B cell (primary cell): Measurements from ENCODE around the gene RNF217. TPM values are rescaled to one million over a fixed set of nuclear protein-coding genes. Genes with fewer than 3 reads are reported as not detected.

Experiments
- ATAC-seq: fragments of 200-7000 bp; cut with Tn5 transposase; one replicate; pipeline ENCODE4 v1.10.0; 2021; ENCODE audit warnings: low read depth, mild to moderate bottlenecking, moderate number of reproducible peaks, moderate library complexity
- CTCF ChIA-PET: fragments of 350-600 bp; sonication (Branson Sonifier 250); formaldehyde crosslinking; loops from one replicate; lab custom pipeline; 2021; ENCODE audit warnings: antibody characterized with exemption, inconsistent platforms; lab: Charles Lee
- POLR2A ChIA-PET: fragments of 350-600 bp; sonication (Branson Sonifier 250); formaldehyde crosslinking; loops from one replicate; lab custom pipeline; 2021; ENCODE audit warnings: antibody characterized with exemption; lab: Charles Lee
- DNase-seq: peaks from one replicate; pipeline ENCODE4 v3.0.0; 2013
- H2AFZ ChIP-seq: 2 replicates; pipeline ENCODE4 v1.6.1; 2012; ENCODE audit warnings: mild to moderate bottlenecking, low read depth, low read length; ENCODE audit not compliant: insufficient read depth, poor library complexity, severe bottlenecking
- H3K27ac ChIP-seq, 2 donors: 1 replicate in 1 of 2; 2 replicates in 1 of 2; pipeline ENCODE4 v1.5.1; 2012 to 2013; ENCODE audit warnings: low read length in 2 of 2, mild to moderate bottlenecking in 2 of 2, moderate library complexity in 1 of 2
- H3K27me3 ChIP-seq, 4 experiments: fragments of 200-600 bp in 1 of 4; sonication (generic) in 1 of 4; replicated peaks in 1 of 4; 1 replicate in 2 of 4; 2 replicates in 2 of 4; pipeline versions ENCODE4 v1.6.1 to v1.7.0; 2013 to 2016; ENCODE audit warnings: low read length in 3 of 4, mild to moderate bottlenecking in 2 of 4, mixed read lengths in 1 of 4, moderate library complexity in 1 of 4; ENCODE audit not compliant: insufficient read depth in 4 of 4, control insufficient read depth in 3 of 4; ENCODE audit errors: control extremely low read depth in 1 of 4
- H3K36me3 ChIP-seq, 2 experiments: replicated peaks in 1 of 2; 1 replicate in 1 of 2; 2 replicates in 1 of 2; pipeline versions ENCODE4 v1.6.1 to v1.7.1; 2013; ENCODE audit warnings: low read length in 1 of 2; ENCODE audit not compliant: insufficient read depth in 2 of 2, control insufficient read depth in 1 of 2; ENCODE audit errors: control extremely low read depth in 1 of 2, extremely low read depth in 1 of 2
- H3K4me1 ChIP-seq, 2 donors: fragments of 200-600 bp in 1 of 2; sonication (generic) in 1 of 2; 1 replicate in 1 of 2; 2 replicates in 1 of 2; pipeline versions ENCODE4 v1.5.1 to v1.6.1; 2013 to 2017; ENCODE audit warnings: low read length in 2 of 2; ENCODE audit not compliant: control insufficient read depth in 2 of 2, insufficient read depth in 2 of 2
- H3K4me2 ChIP-seq: replicated peaks from 2 replicates; pipeline ENCODE3; 2012; ENCODE audit warnings: mild to moderate bottlenecking, low read depth, low read length; ENCODE audit not compliant: poor library complexity, severe bottlenecking
- H3K4me3 ChIP-seq, 5 experiments: fragments of 200-600 bp in 1 of 5; sonication (generic) in 1 of 5; 1 replicate in 3 of 5; 2 replicates in 2 of 5; pipeline versions ENCODE4 v1.5.1 to v1.7.0; 2011 to 2016; ENCODE audit warnings: low read length in 4 of 5, mild to moderate bottlenecking in 4 of 5, low read depth in 2 of 5, control low read depth in 1 of 5, moderate library complexity in 1 of 5; ENCODE audit not compliant: insufficient read depth in 1 of 5; ENCODE audit errors: control extremely low read depth in 1 of 5, extremely low read depth in 1 of 5
- H3K79me2 ChIP-seq: fragments of 200-600 bp; sonication (generic); one replicate; pipeline ENCODE4 v1.6.0; 2016; ENCODE audit warnings: low read length; ENCODE audit not compliant: control insufficient read depth, insufficient read depth
- H3K9ac ChIP-seq: fragments of 200-600 bp; sonication (generic); 2 replicates; pipeline ENCODE4 v1.6.1; 2017; ENCODE audit warnings: mild to moderate bottlenecking, low read length, moderate library complexity
- H3K9me3 ChIP-seq, 3 donors: one replicate each; pipeline versions ENCODE4 v1.6.1 to v1.7.1; 2013; ENCODE audit warnings: low read length in 2 of 3; ENCODE audit not compliant: control insufficient read depth in 2 of 3, insufficient read depth in 1 of 3; ENCODE audit errors: control extremely low read depth in 1 of 3
- H4K20me1 ChIP-seq: 2 replicates; pipeline ENCODE4 v1.6.0; 2012; ENCODE audit warnings: mild to moderate bottlenecking, low read length; ENCODE audit not compliant: insufficient read depth, control insufficient read depth, poor library complexity, severe bottlenecking
- H3K27ac Mint-ChIP-seq: one replicate; pipeline ENCODE4 v1.8.0; 2021; ENCODE audit warnings: mixed read lengths
- H3K27me3 Mint-ChIP-seq: one replicate; pipeline ENCODE4 v1.8.0; 2021; ENCODE audit warnings: mixed read lengths
- H3K4me1 Mint-ChIP-seq: one replicate; pipeline ENCODE4 v1.8.0; 2021; ENCODE audit warnings: mixed read lengths
- H3K4me3 Mint-ChIP-seq: one replicate; pipeline ENCODE4 v1.8.0; 2021; ENCODE audit warnings: mixed read lengths
- H3K9me3 Mint-ChIP-seq: one replicate; pipeline ENCODE4 v1.8.0; 2022; ENCODE audit warnings: mixed read lengths; ENCODE audit not compliant: insufficient read depth
- EZH2 ChIP-seq: IDR thresholded peaks from 2 replicates; pipeline ENCODE4 v1.6.1; 2012; ENCODE audit warnings: borderline replicate concordance, low read depth, mild to moderate bottlenecking, moderate library complexity, low read length; ENCODE audit not compliant: insufficient read depth, poor library complexity, severe bottlenecking
- WGBS: methylation state at CpG from one replicate; pipeline ENCODE4 v1.1.5; 2013; ENCODE audit warnings: missing lambda C conversion rate; ENCODE audit not compliant: insufficient coverage; 5-methylcytosine and 5-hydroxymethylcytosine counted together
- intact Hi-C: fragments of 100-400 bp; cut with micrococcal nuclease; formaldehyde crosslinking; loops from one replicate; pipeline ENCODE4 v1.10.0; 2022
- polyA plus RNA-seq: library from polyadenylated mRNA; depleted of rRNA; stranded (reverse); fragments of >200 nt; gene quantifications from 2 replicates; pipeline ENCODE4 v1.2.3, GENCODE V29; 2012
- total RNA-seq, 2 donors: library from RNA; stranded (reverse); fragments of 120-200 nt in 1 of 2; gene quantifications; 1 replicate in 1 of 2; 2 replicates in 1 of 2; pipeline versions ENCODE4 v1.2.3 to v1.2.4, GENCODE V29; 2013 to 2022
- TF ChIP-seq, protein P1 (sequence below): fragments of 200-600 bp; IDR thresholded peaks from one replicate; pipeline ENCODE4 v1.8.0; 2022; ENCODE audit warnings: antibody characterized with exemption, mild to moderate bottlenecking

RNF217 gene
- total and polyA plus RNA-seq, 2 donors (not counting 1 experiment from before 2014, with no cell fraction given), result 0.03 TPM; not detected in 1

- Histone ChIP-seq H3K9me3 (no peaks in the 10 kb centered on the region), H3K27ac (no peak overlapping the region), H3K9ac (no peak overlapping the region), H3K79me2 (no peaks in the 10 kb centered on the region), H3K4me2 (no peak overlapping the region), H4K20me1 (no peaks in the 10 kb centered on the region), H2AFZ (no peak overlapping the region), H3K27me3 (no peaks in the 10 kb centered on the region), H3K36me3 (no peaks in the 10 kb centered on the region), H3K4me3 (no peak overlapping the region), H3K4me1 (no peaks in the 10 kb centered on the region)
- no CpG with 5 or more reads among the region's 3 CpGs for WGBS
- ATAC-seq, result no peak
- ChIA-PET POLR2A (no interaction called here), CTCF (no interaction called here)
- no peaks in the 10 kb centered on the region for H3K9me3 Mint-ChIP-seq
- no peaks in the 10 kb centered on the region for H3K4me1 Mint-ChIP-seq
- intact Hi-C loops, result no loop called here
- no peak overlapping the region for H3K27ac Mint-ChIP-seq
- H3K4me3 Mint-ChIP-seq, result no peak overlapping the region
- H3K27me3 Mint-ChIP-seq, result no peaks in the 10 kb centered on the region
- TF ChIP-seq, protein P1, sequence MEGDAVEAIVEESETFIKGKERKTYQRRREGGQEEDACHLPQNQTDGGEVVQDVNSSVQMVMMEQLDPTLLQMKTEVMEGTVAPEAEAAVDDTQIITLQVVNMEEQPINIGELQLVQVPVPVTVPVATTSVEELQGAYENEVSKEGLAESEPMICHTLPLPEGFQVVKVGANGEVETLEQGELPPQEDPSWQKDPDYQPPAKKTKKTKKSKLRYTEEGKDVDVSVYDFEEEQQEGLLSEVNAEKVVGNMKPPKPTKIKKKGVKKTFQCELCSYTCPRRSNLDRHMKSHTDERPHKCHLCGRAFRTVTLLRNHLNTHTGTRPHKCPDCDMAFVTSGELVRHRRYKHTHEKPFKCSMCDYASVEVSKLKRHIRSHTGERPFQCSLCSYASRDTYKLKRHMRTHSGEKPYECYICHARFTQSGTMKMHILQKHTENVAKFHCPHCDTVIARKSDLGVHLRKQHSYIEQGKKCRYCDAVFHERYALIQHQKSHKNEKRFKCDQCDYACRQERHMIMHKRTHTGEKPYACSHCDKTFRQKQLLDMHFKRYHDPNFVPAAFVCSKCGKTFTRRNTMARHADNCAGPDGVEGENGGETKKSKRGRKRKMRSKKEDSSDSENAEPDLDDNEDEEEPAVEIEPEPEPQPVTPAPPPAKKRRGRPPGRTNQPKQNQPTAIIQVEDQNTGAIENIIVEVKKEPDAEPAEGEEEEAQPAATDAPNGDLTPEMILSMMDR, result no peak
- TF ChIP-seq EZH2, result no peak
- DNase-seq, result no peak
Measured at GRCh38 chr6:125136378-125136777, 174.1 kb downstream of the RNF217 start.

GRCh38 chr6:125138083-125138482, 175.8 kb downstream of the RNF217 start:
- H4K20me1 ChIP-seq, result no peaks in the 10 kb centered on the region
- ChIA-PET POLR2A (no interaction called here), CTCF (interaction anchor here (0.7 kb wide), 1 partner anchor 17 kb away, joined by 5 read pairs; no protein-coding TSS in a partner anchor)
- H3K4me3 ChIP-seq, result no peak overlapping the region
- no peaks in the 10 kb centered on the region for H3K79me2 ChIP-seq
- no peak overlapping the region for H2AFZ ChIP-seq
- no peak overlapping the region for H3K4me2 ChIP-seq
- ATAC-seq (no peak), DNase-seq (no peak)
- intact Hi-C loops, result no loop called here
- Mint-ChIP-seq H3K9me3 (no peaks in the 10 kb centered on the region), H3K27me3 (no peaks in the 10 kb centered on the region), H3K4me3 (no peak overlapping the region), H3K27ac (no peak overlapping the region), H3K4me1 (no peaks in the 10 kb centered on the region)
- WGBS, result no CpG with 5 or more reads among the region's 2 CpGs
- H3K27me3 ChIP-seq, result no peaks in the 10 kb centered on the region
- H3K9me3 ChIP-seq, result peaks cover 0 to 2% (median 0%) of the 10 kb centered on the region in 3 donors
- no peak overlapping the region for H3K9ac ChIP-seq
- TF ChIP-seq, protein P1, result no peak
- no peak for TF ChIP-seq EZH2
- H3K27ac ChIP-seq, result no peak overlapping the region
- no peaks in the 10 kb centered on the region for H3K36me3 ChIP-seq
- no peaks in the 10 kb centered on the region for H3K4me1 ChIP-seq
